Measurements from ENCODE around the gene DNAH3. TPM values are rescaled to one million over a fixed set of nuclear protein-coding genes. Genes with fewer than 3 reads are reported as not detected.
"Not testable (repeated sequence)": the region's sequence is repeated elsewhere in the genome, so short reads cannot be mapped to it uniquely, and the experiment has no call there.

The DNAH3 gene
- total and polyA plus RNA-seq, 2 donors, result 0.09 to 0.30 TPM

GRCh38 chr16:21023509-21024202, 127.0 kb downstream of the DNAH3 start:
- H3K27ac ChIP-seq (ENCODE audit: low read depth in 1 of 2, low read length in 1 of 2), result no peak overlapping the region
- H3K9me3 ChIP-seq (ENCODE audit: control insufficient read depth in 2 of 2, insufficient read depth in 1 of 2, low read length in 1 of 2), result no peaks in the 10 kb centered on the region
- H3K36me3 ChIP-seq (ENCODE audit: control insufficient read depth in 2 of 2, insufficient read depth in 2 of 2, low read length in 1 of 2), result no peaks in the 10 kb centered on the region
- no peaks in the 10 kb centered on the region for H3K4me1 ChIP-seq (ENCODE audit: control insufficient read depth in 2 of 2, insufficient read depth in 2 of 2, low read length in 2 of 2)
- H3K27me3 ChIP-seq (ENCODE audit: control insufficient read depth in 2 of 2, insufficient read depth in 1 of 2, low read length in 1 of 2), result no peaks in the 10 kb centered on the region
- WGBS, result 81% methylated on average over 9 of the region's 9 CpGs
- no peak for DNase-seq (ENCODE audit: low read depth in 6 of 9, low spot score in 9 of 9)
- no peak overlapping the region for H3K4me3 ChIP-seq (ENCODE audit: low read length in 2 of 2)

DNA sequence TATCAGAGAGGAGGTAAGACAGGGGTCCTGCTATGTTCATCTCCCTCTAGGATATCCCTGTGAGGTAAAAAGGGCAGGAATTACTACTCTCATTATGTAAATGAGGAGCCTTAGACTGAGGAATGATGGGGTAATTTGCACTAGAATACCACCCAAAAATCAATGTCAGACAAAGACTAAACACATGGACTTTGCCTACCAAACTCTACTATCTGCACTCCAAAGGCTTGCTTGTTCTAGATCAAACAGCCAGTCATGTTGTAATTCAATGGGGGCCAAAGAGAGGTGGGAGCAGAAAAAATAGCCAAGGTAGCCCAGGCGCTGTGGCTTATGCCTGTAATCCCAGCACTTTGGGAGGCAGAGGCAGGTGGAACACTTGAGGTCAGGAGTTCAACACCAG, 129.3 kb downstream of the DNAH3 start:
- 100% methylated on average over 1 of the region's 1 CpG for WGBS

DNA sequence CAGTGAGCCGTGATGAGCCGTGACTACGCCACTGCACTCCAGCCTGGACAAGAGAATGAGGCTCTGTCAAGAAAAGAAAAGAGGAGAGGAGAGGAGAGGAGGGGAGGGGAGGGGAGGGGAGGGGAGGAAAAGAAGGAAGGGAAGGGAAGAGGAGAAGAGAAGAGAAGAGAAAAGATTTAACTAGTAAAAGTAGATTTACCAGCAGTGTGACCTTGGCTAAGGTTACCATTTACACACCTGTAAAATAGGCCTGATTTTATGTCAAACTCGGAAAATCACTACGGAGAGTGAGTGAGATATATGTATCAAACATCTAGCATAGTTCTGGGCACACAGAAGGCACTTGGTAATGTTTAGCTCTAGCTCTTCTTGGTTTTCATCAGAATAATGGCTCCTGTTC, 140.8 kb downstream of the DNAH3 start:
- H3K27ac ChIP-seq (ENCODE audit: low read depth in 1 of 2, low read length in 1 of 2), result no peak overlapping the region
- DNase-seq (ENCODE audit: low read depth in 6 of 9, low spot score in 9 of 9), result no peak
- 98% methylated on average over 5 of the region's 5 CpGs for WGBS
- no peaks in the 10 kb centered on the region for H3K27me3 ChIP-seq (ENCODE audit: control insufficient read depth in 2 of 2, insufficient read depth in 1 of 2, low read length in 1 of 2)
- no peaks in the 10 kb centered on the region for H3K4me1 ChIP-seq (ENCODE audit: control insufficient read depth in 2 of 2, insufficient read depth in 2 of 2, low read length in 2 of 2)
- no peaks in the 10 kb centered on the region for H3K36me3 ChIP-seq (ENCODE audit: control insufficient read depth in 2 of 2, insufficient read depth in 2 of 2, low read length in 1 of 2)
- no peaks in the 10 kb centered on the region for H3K9me3 ChIP-seq (ENCODE audit: control insufficient read depth in 2 of 2, insufficient read depth in 1 of 2, low read length in 1 of 2)
- no peak overlapping the region for H3K4me3 ChIP-seq (ENCODE audit: low read length in 2 of 2)

More for the DNA sequence above, 129.3 kb downstream of the DNAH3 start:
- Histone ChIP-seq H3K4me1 (ENCODE audit: control insufficient read depth in 2 of 2, insufficient read depth in 2 of 2, low read length in 2 of 2) (no peaks in the 10 kb centered on the region), H3K36me3 (ENCODE audit: control insufficient read depth in 2 of 2, insufficient read depth in 2 of 2, low read length in 1 of 2) (no peaks in the 10 kb centered on the region), H3K27me3 (ENCODE audit: control insufficient read depth in 2 of 2, insufficient read depth in 1 of 2, low read length in 1 of 2) (no peaks in the 10 kb centered on the region), H3K27ac (ENCODE audit: low read depth in 1 of 2, low read length in 1 of 2) (no peak overlapping the region), H3K9me3 (ENCODE audit: control insufficient read depth in 2 of 2, insufficient read depth in 1 of 2, low read length in 1 of 2) (no peaks in the 10 kb centered on the region), H3K4me3 (ENCODE audit: low read length in 2 of 2) (no peak overlapping the region)
- DNase-seq (ENCODE audit: low read depth in 6 of 9, low spot score in 9 of 9), result no peak

DNA sequence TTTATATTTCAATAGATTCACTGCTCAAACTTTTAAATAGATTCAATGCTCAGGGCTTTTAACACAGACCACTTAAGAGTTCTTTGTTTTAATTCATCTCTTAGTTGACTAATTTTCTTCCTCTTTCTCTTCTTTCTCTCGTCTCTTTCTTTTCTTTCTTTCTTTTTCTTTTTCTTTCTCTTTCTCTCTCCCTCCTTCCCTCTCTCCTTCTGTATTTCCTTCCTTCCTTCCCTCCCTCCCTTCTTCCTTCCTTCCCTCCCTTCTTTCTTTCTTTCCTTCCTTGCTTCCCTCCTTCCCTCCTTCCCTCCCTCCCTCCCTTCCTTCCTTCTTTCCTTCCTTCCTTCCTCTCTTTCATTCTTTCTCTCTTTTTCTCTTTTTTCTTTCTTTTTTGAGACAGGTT, 145.6 kb downstream of the DNAH3 start:
- Histone ChIP-seq H3K4me1 (ENCODE audit: control insufficient read depth in 2 of 2, insufficient read depth in 2 of 2, low read length in 2 of 2) (no peaks in the 10 kb centered on the region), H3K27ac (ENCODE audit: low read depth in 1 of 2, low read length in 1 of 2) (no peak overlapping the region), H3K27me3 (ENCODE audit: control insufficient read depth in 2 of 2, insufficient read depth in 1 of 2, low read length in 1 of 2) (no peaks in the 10 kb centered on the region), H3K36me3 (ENCODE audit: control insufficient read depth in 2 of 2, insufficient read depth in 2 of 2, low read length in 1 of 2) (no peaks in the 10 kb centered on the region), H3K4me3 (ENCODE audit: low read length in 2 of 2) (no peak overlapping the region), H3K9me3 (ENCODE audit: control insufficient read depth in 2 of 2, insufficient read depth in 1 of 2, low read length in 1 of 2) (no peaks in the 10 kb centered on the region)
- no peak for DNase-seq (ENCODE audit: low read depth in 6 of 9, low spot score in 9 of 9)
- 76% methylated on average over 1 of the region's 1 CpG for WGBS

DNA sequence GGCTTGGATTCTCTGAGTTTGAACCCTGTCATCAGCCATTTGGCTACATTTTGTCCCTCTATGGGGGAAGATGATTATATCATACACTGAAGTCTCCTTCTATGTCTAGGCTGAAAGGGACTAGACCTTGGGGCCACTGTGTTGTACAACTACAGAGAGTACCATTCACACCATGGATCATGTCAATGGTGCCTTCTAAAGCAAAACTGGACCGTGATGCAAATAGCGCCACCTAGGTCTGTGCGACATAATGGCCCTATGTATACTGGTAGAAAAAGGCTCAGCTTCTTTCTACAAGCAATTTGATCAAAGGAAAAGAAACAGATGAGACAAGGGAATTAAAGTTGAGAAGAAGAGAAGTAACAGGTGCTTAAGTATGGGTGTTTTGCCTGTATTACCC, 149.4 kb downstream of the DNAH3 start:
- H3K27ac ChIP-seq (ENCODE audit: low read depth in 1 of 2, low read length in 1 of 2), result no peak overlapping the region
- peak in 3 of 9 donors; percentile 10 to 17 (median 14) for DNase-seq (ENCODE audit: low read depth in 6 of 9, low spot score in 9 of 9)
- H3K4me3 ChIP-seq (ENCODE audit: low read length in 2 of 2), result no peak overlapping the region
- H3K27me3 ChIP-seq (ENCODE audit: control insufficient read depth in 2 of 2, insufficient read depth in 1 of 2, low read length in 1 of 2), result no peaks in the 10 kb centered on the region
- H3K4me1 ChIP-seq (ENCODE audit: control insufficient read depth in 2 of 2, insufficient read depth in 2 of 2, low read length in 2 of 2), result no peaks in the 10 kb centered on the region
- WGBS, result 60% methylated on average over 3 of the region's 3 CpGs
- no peaks in the 10 kb centered on the region for H3K36me3 ChIP-seq (ENCODE audit: control insufficient read depth in 2 of 2, insufficient read depth in 2 of 2, low read length in 1 of 2)
- no peaks in the 10 kb centered on the region for H3K9me3 ChIP-seq (ENCODE audit: control insufficient read depth in 2 of 2, insufficient read depth in 1 of 2, low read length in 1 of 2)

GRCh38 chr16:20997147-20997546, 153.5 kb downstream of the DNAH3 start:
- DNase-seq (ENCODE audit: low read depth in 6 of 9, low spot score in 9 of 9), result no peak
- Histone ChIP-seq H3K4me1 (ENCODE audit: control insufficient read depth in 2 of 2, insufficient read depth in 2 of 2, low read length in 2 of 2) (no peaks in the 10 kb centered on the region), H3K36me3 (ENCODE audit: control insufficient read depth in 2 of 2, insufficient read depth in 2 of 2, low read length in 1 of 2) (no peaks in the 10 kb centered on the region), H3K9me3 (ENCODE audit: control insufficient read depth in 2 of 2, insufficient read depth in 1 of 2, low read length in 1 of 2) (no peaks in the 10 kb centered on the region), H3K4me3 (ENCODE audit: low read length in 2 of 2) (no peak overlapping the region), H3K27me3 (ENCODE audit: control insufficient read depth in 2 of 2, insufficient read depth in 1 of 2, low read length in 1 of 2) (no peaks in the 10 kb centered on the region), H3K27ac (ENCODE audit: low read depth in 1 of 2, low read length in 1 of 2) (no peak overlapping the region)
- WGBS, result 90% methylated on average over 5 of the region's 5 CpGs

DNA sequence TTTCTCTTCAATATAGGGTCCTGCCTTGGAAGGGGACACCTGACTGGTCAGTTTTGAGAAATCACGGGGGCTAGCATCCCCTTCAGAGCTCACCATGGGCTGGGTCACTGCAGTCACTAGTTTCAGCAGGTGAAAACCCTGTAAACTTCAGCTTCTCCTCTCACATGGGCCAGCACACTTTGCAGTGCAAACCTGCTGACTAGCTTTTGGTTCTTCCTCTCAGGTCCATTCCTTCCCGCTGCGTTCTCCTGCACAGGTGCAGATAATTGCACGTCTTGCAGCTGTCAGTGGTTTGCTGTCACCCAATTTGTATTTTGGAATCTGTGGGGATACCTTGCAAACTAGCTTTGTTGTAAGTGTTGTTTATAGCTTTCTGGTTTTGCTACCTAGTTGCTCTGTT, 154.9 kb downstream of the DNAH3 start:
- Histone ChIP-seq H3K36me3 (ENCODE audit: control insufficient read depth in 2 of 2, insufficient read depth in 2 of 2, low read length in 1 of 2) (no peaks in the 10 kb centered on the region), H3K27me3 (ENCODE audit: control insufficient read depth in 2 of 2, insufficient read depth in 1 of 2, low read length in 1 of 2) (no peaks in the 10 kb centered on the region), H3K27ac (ENCODE audit: low read depth in 1 of 2, low read length in 1 of 2) (no peak overlapping the region), H3K4me1 (ENCODE audit: control insufficient read depth in 2 of 2, insufficient read depth in 2 of 2, low read length in 2 of 2) (no peaks in the 10 kb centered on the region), H3K4me3 (ENCODE audit: low read length in 2 of 2) (no peak overlapping the region), H3K9me3 (ENCODE audit: control insufficient read depth in 2 of 2, insufficient read depth in 1 of 2, low read length in 1 of 2) (no peaks in the 10 kb centered on the region)
- WGBS, result 86% methylated on average over 4 of the region's 4 CpGs
- no peak for DNase-seq (ENCODE audit: low read depth in 6 of 9, low spot score in 9 of 9)

DNA sequence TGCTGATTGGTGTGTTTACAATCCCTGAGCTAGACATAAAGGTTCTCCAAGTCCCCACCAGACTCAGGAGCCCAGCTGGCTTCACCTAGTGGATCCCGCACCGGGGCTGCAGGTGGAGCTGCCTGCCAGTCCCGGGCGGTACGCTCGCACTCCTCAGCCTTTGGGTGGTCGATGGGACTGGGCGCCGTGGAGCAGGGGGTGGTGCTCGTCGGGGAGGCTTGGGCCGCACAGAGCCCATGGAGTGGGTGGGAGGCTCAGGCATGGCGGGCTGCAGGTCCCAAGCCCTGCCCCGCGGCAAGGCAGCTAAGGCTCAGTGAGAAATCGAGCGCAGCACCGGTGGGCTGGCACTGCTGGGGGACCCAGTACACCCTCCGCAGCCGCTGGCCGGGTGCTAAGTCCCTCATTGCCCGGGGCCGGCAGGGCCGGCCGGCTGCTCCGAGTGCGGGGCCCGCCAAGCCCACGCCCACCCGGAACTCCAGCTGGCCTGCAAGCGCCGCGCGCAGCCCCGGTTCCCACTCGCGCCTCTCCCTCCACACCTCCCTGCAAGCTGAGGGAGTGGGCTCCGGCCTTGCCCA, 161.1 kb downstream of the DNAH3 start:
- H3K36me3 ChIP-seq (ENCODE audit: control insufficient read depth in 2 of 2, insufficient read depth in 2 of 2, low read length in 1 of 2); DNase-seq (ENCODE audit: low read depth in 6 of 9, low spot score in 9 of 9); H3K4me1 ChIP-seq (ENCODE audit: control insufficient read depth in 2 of 2, insufficient read depth in 2 of 2, low read length in 2 of 2); H3K4me3 ChIP-seq (ENCODE audit: low read length in 2 of 2); H3K27me3 ChIP-seq (ENCODE audit: control insufficient read depth in 2 of 2, insufficient read depth in 1 of 2, low read length in 1 of 2); H3K9me3 ChIP-seq (ENCODE audit: control insufficient read depth in 2 of 2, insufficient read depth in 1 of 2, low read length in 1 of 2); H3K27ac ChIP-seq (ENCODE audit: low read depth in 1 of 2, low read length in 1 of 2): not testable (repeated sequence)
- 94% methylated on average over 36 of the region's 38 CpGs for WGBS

DNA sequence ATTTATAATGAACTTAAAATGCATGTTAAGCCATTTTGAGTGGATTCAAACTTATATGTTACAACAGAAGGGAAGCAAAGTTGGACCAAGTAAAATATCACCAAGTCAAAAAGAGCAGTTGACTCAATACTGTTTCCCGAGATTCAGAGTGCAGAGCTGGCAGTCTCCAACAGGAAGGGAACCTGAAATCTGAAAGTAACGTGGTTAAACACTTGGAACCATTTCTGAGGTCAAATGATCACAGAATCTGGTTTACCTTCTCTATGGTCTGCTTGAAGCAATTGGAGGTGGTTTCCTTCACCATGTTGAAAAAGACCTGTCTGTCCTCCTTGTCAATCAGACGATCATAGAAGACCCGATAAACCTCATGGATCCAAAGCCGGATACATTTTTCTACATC, 163.6 kb downstream of the DNAH3 start:
- H3K27me3 ChIP-seq (ENCODE audit: control insufficient read depth in 2 of 2, insufficient read depth in 1 of 2, low read length in 1 of 2), result no peaks in the 10 kb centered on the region
- no peak overlapping the region for H3K4me3 ChIP-seq (ENCODE audit: low read length in 2 of 2)
- H3K9me3 ChIP-seq (ENCODE audit: control insufficient read depth in 2 of 2, insufficient read depth in 1 of 2, low read length in 1 of 2), result no peaks in the 10 kb centered on the region
- H3K4me1 ChIP-seq (ENCODE audit: control insufficient read depth in 2 of 2, insufficient read depth in 2 of 2, low read length in 2 of 2), result no peaks in the 10 kb centered on the region
- no peak for DNase-seq (ENCODE audit: low read depth in 6 of 9, low spot score in 9 of 9)
- no peak overlapping the region for H3K27ac ChIP-seq (ENCODE audit: low read depth in 1 of 2, low read length in 1 of 2)
- WGBS, result 85% methylated on average over 5 of the region's 5 CpGs
- no peaks in the 10 kb centered on the region for H3K36me3 ChIP-seq (ENCODE audit: control insufficient read depth in 2 of 2, insufficient read depth in 2 of 2, low read length in 1 of 2)
